ENCODE measurements around the gene FAM98C.

FAM98C gene

DNA sequence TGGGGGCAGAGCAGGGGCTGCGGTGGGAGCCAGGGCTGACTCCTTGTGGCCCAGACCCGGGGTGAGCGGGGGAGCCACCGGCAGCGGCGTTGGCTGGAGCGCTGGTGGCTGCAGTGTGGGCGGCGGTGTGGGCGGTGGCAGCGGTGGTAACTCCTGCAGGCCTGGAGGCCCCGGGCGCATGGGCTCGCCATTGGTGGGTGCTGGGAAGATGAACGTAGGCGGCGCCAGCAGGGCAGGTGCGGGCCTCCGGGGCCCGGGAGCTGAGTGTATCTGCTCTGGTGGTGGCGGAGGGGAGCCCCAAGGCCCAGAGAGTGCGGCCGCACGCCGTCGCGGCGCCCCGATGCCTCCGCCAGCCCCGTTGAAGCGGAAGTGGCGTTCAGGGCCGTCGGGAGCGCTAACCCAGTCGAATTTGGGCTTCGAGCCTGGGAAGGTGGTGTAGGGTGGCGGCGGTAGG is 17.1 kb upstream of the FAM98C start:
- FAIRE-seq (no peak), DNase-seq (ENCODE audit: insufficient read length, low spot score) (no peak)
- no peak for TF ChIP-seq POLR2A (IDR thresholded peaks at IDR 0.05; ENCODE audit: low read depth, low read length)

- no peak for DNase-seq (ENCODE audit: insufficient read length, low spot score)
- no peak for FAIRE-seq
- no peak for TF ChIP-seq POLR2A (IDR thresholded peaks at IDR 0.05; ENCODE audit: low read depth, low read length)
These were observed 16.5 kb upstream of the FAM98C start for GRCh38 chr19:38386300-38386970.

GRCh38 chr19:38386971-38387549 is 15.8 kb upstream of the FAM98C start:
- DNase-seq (ENCODE audit: insufficient read length, low spot score) (no peak), FAIRE-seq (no peak)
- TF ChIP-seq POLR2A (IDR thresholded peaks at IDR 0.05; ENCODE audit: low read depth, low read length): no peak

DNA sequence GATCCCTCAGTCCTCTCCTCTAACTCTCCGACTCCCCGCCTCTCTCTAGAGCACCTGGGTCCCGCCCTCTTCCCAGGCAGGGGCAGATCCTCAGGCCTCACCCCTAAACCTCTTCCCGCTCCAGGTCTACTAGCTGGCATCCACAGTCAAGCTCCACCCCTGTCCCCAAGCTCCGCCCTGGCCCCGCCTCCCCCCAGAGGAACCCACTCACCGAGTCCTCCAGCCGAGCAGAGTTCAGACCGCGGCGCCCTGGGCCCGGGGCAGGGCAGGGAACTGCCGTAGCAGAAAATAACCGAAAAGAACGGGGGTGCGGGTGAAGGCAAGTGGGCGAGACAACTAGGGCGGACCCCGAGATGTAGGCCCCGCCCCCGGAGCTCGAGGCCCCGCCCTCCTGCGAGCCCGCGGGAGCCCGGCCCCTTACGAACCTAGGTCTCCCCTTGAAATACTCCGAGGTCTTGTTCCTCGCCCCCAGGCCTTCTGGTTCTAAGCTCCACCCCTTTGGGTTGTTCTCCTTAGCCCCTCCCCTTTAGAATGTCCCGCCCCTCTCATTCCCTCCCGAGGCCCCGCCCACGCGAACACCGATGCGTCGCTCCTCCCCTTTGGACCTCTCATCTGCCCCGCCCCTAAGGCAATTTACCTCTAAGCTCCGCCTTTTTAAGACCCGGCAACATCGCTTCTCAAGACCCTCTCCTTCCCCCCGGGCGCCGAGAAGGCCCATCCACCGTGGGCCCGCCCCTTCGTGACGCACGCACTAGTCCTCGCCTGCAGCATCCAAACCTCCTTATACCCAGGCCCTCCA is 15.1 kb upstream of the FAM98C start, which contains the start of gene GGN:
TSS of gene GGN (minus strand) at position 485 of the 799 bp plus-strand sequence. CDS start 773 bp downstream, outside the sequence.
- peak; percentile 58 for FAIRE-seq
- TF ChIP-seq POLR2A (IDR thresholded peaks at IDR 0.05; ENCODE audit: low read depth, low read length): peak; percentile 43; the same call in 1 of the 2 replicates
- DNase-seq (ENCODE audit: insufficient read length, low spot score): peak; percentile 99

DNA sequence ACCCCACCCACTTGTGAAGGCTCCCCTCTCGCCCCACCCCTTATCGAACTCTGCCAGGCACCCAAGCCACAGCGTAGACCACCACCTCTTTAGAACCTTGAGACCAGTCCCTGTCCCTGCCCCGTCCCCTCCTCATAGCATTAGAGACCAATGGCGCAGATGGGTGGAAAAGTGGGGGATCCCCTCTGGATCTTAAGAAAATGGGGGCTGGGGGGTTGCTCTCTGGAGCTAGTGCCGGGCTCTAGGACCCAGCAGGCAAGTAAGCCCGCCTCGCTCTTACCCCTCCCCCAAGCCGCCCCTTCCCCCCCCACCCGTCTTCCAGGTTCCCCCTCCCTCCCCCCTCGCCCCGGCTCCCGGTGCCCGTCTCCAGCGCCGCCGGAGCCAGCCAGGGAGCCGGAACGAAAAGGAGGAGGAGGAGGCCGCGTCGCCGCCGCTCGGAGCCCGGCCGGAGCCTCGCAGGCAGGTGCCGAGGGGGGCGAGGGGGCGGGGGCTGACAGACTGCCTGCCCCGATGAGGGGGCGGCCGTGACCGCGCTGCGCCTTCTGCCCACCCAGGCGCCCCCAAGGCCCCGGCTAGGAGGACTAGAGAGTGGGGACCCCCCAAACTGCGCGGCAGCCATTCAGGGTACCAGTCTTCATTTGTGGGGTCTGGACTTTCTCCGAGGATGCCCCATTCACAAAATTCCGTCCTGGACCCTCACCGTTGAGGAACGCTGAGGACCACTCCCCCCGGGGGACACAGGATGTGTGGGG is 14.4 kb upstream of the FAM98C start, which contains the start of gene SPRED3:
TSS of gene SPRED3 (plus strand) at position 349 of the 752 bp plus-strand sequence. CDS start 1,606 bp downstream, outside the sequence.
- FAIRE-seq: no peak
- TF ChIP-seq POLR2A (IDR thresholded peaks at IDR 0.05; ENCODE audit: low read depth, low read length): no peak
- DNase-seq (ENCODE audit: insufficient read length, low spot score): peak; percentile 82

DNA sequence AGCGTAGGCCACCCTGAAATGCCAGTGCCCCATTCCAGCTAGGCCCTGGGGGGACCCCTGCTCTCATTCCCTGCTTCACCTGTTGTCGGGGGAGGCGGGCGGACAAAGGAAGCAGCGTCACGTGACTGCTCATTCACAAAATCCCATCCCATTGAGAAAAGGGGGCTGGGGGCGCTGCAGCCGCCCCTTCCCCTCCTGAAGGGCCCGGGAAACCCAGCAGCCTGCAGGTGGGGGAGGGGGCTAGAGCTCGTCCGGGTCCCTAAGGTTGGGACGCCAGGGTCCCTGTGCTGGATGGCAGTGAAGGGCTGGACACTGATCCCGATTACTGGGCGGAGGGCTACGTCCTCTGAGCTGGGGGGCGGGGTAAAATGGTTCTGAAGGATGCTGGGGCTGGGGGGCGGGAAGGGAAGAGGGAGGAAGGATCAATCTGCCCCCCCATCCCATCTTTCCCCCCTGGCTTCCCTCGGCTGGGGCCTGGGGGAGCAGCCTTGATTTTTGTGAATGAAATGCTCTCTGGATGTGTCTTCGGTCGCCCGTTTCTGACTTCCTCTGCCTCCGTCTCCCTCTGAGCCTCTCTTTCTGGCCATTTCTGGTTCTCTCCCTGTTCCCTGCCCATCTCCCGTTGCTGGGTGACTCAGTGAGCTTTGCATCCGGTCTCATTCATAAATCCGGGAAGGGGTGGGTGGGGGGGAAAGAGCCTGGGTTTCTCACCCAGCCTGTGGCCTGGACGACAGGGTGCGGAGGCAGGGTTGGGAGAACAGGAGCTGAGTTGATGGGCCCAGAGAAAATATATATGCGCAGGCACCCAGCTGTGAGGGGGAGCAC is 13.6 kb upstream of the FAM98C start:
- FAIRE-seq (no peak), DNase-seq (ENCODE audit: insufficient read length, low spot score) (peak; percentile 99)

GRCh38 chr19:38389957-38390924 is 12.7 kb upstream of the FAM98C start:
- no peak for TF ChIP-seq POLR2A (IDR thresholded peaks at IDR 0.05; ENCODE audit: low read depth, low read length)
- FAIRE-seq: no peak

More for the DNA sequence above, 13.6 kb upstream of the FAM98C start:
- TF ChIP-seq POLR2A (IDR thresholded peaks at IDR 0.05; ENCODE audit: low read depth, low read length): peak; percentile 22

GRCh38 chr19:38391911-38392464 is 10.9 kb upstream of the FAM98C start:
- FAIRE-seq: no peak
- DNase-seq (ENCODE audit: insufficient read length, low spot score): no peak
- TF ChIP-seq POLR2A (IDR thresholded peaks at IDR 0.05; ENCODE audit: low read depth, low read length): no peak

More at GRCh38 chr19:38389957-38390924, 12.7 kb upstream of the FAM98C start:
- DNase-seq (ENCODE audit: insufficient read length, low spot score): no peak

GRCh38 chr19:38392707-38393308 is 10.1 kb upstream of the FAM98C start:
- DNase-seq (ENCODE audit: insufficient read length, low spot score) (peak; percentile 68), FAIRE-seq (no peak)
- TF ChIP-seq POLR2A (IDR thresholded peaks at IDR 0.05; ENCODE audit: low read depth, low read length): no peak

DNA sequence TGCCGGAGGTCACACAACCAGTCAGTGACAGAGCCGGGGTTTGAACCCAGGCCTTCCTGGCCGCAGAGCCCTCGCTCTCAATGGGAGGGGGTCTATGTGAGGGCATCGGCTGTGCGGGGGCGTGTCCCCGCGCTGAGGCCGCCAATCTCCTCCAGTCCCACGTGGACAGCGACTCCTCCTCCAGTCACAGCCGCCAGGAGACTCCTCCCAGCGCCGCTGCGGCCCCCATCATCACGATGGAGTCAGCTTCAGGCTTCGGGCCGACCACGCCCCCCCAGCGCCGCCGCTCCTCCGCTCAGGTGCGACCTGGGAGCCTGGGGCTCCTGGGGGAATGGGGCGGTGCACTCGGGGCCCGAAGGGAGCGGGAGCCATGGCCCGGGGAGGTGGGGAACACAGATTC is 8.4 kb upstream of the FAM98C start:
- DNase-seq (ENCODE audit: insufficient read length, low spot score) (no peak), FAIRE-seq (no peak)
- no peak for TF ChIP-seq POLR2A (IDR thresholded peaks at IDR 0.05; ENCODE audit: low read depth, low read length)
